GM23338 (cell line): ENCODE measurements around the gene BTBD18. TPM values are rescaled to one million over a fixed set of nuclear protein-coding genes. Genes with fewer than 3 reads are reported as not detected.

ENCODE experiments used
- ATAC-seq: fragments of 200-7000 bp; cut with Tn5 transposase; 3 replicates; pipeline ENCODE4 v1.9.1; 2020
- DNase-seq: peaks from one replicate; pipeline ENCODE4 v3.0.0-alpha.2; 2015; ENCODE audit warnings: low spot score
- H2AFZ ChIP-seq: fragments of 200-600 bp; sonication (generic); 2 replicates; pipeline ENCODE4 v1.8.0; 2016; ENCODE audit warnings: antibody characterized with exemption, mild to moderate bottlenecking, moderate library complexity
- H3F3A ChIP-seq: fragments of 200-600 bp; sonication (generic); replicated peaks from 2 replicates; pipeline ENCODE4 v1.8.0; 2017; ENCODE audit warnings: antibody characterized with exemption, mixed run types, low read depth
- H3K27ac ChIP-seq: fragments of 200-600 bp; sonication (generic); 2 replicates; pipeline ENCODE4 v1.6.1; 2016; ENCODE audit warnings: low read depth
- H3K27me3 ChIP-seq: fragments of 200-600 bp; sonication (generic); 2 replicates; pipeline ENCODE4 v1.8.0; 2016; ENCODE audit warnings: mild to moderate bottlenecking, mixed run types, moderate library complexity; ENCODE audit not compliant: insufficient read depth
- H3K36me3 ChIP-seq: fragments of 200-600 bp; sonication (generic); 2 replicates; pipeline ENCODE4 v1.8.0; 2016; ENCODE audit warnings: mild to moderate bottlenecking; ENCODE audit not compliant: insufficient read depth
- H3K4me1 ChIP-seq: fragments of 200-600 bp; sonication (generic); 2 replicates; pipeline ENCODE4 v1.8.0; 2016; ENCODE audit warnings: mild to moderate bottlenecking, moderate library complexity; ENCODE audit not compliant: insufficient read depth
- H3K4me2 ChIP-seq: fragments of 200-600 bp; sonication (generic); 2 replicates; pipeline ENCODE4 v1.7.1; 2017; ENCODE audit warnings: mixed run types
- H3K4me3 ChIP-seq: fragments of 200-600 bp; sonication (generic); 2 replicates; pipeline ENCODE4 v1.6.1; 2016; ENCODE audit warnings: mixed run types
- H3K79me2 ChIP-seq: fragments of 200-600 bp; sonication (generic); replicated peaks from 2 replicates; pipeline ENCODE4 v1.8.0; 2017; ENCODE audit warnings: mild to moderate bottlenecking; ENCODE audit not compliant: insufficient read depth
- H3K9me2 ChIP-seq: fragments of 200-600 bp; sonication (generic); 2 replicates; pipeline ENCODE4 v1.8.0; 2017; ENCODE audit not compliant: insufficient read depth
- H4K20me1 ChIP-seq: fragments of 200-600 bp; sonication (generic); replicated peaks from 2 replicates; pipeline ENCODE4 v1.8.0; 2017; ENCODE audit warnings: mild to moderate bottlenecking; ENCODE audit not compliant: insufficient read depth
- H3K27ac Mint-ChIP-seq: 2 replicates; pipeline ENCODE4 v1.8.0; 2020; ENCODE audit warnings: inconsistent platforms, mild to moderate bottlenecking, moderate library complexity, mixed read lengths
- H3K27me3 Mint-ChIP-seq: 3 replicates; pipeline ENCODE4 v1.8.0; 2022; ENCODE audit warnings: low read depth, mild to moderate bottlenecking, moderate library complexity, mixed read lengths, inconsistent platforms; ENCODE audit not compliant: insufficient read depth, poor library complexity
- H3K36me3 Mint-ChIP-seq: 3 replicates; pipeline ENCODE4 v1.8.0; 2021; ENCODE audit warnings: low read depth, mild to moderate bottlenecking, inconsistent platforms, moderate library complexity, mixed read lengths
- H3K4me1 Mint-ChIP-seq: 3 replicates; pipeline ENCODE4 v1.8.0; 2020; ENCODE audit warnings: mild to moderate bottlenecking, inconsistent platforms, mixed read lengths
- H3K4me3 Mint-ChIP-seq: 3 replicates; pipeline ENCODE4 v1.8.0; 2021; ENCODE audit warnings: moderate library complexity, mild to moderate bottlenecking, inconsistent platforms, mixed read lengths
- H3K9me3 Mint-ChIP-seq: 3 replicates; pipeline ENCODE4 v1.8.0; 2020; ENCODE audit warnings: moderate library complexity, mild to moderate bottlenecking, inconsistent platforms, mixed read lengths
- CTCF ChIP-seq, 2 experiments: fragments of 200-600 bp in 1 of 2; sonication (generic) in 1 of 2; conservative IDR thresholded peaks; 2 replicates each; pipeline versions ENCODE4 v1.5.1 to v1.6.1; 2016 to 2017; ENCODE audit warnings: antibody characterized with exemption in 2 of 2, low read depth in 2 of 2, mild to moderate bottlenecking in 2 of 2, moderate library complexity in 1 of 2
- ETS1 ChIP-seq: IDR thresholded peaks from 2 replicates; pipeline ENCODE4 v1.6.1; 2016; ENCODE audit warnings: antibody characterized with exemption
- EZH2 ChIP-seq: fragments of 200-600 bp; sonication (generic); IDR thresholded peaks from one replicate; pipeline ENCODE4 v1.8.0; 2017; ENCODE audit warnings: antibody characterized with exemption, mild to moderate bottlenecking, low read depth; ENCODE audit not compliant: unreplicated experiment
- EZH2phosphoT487 ChIP-seq: fragments of 200-600 bp; sonication (generic); IDR thresholded peaks from one replicate; pipeline ENCODE4 v1.8.1; 2018; ENCODE audit warnings: antibody characterized with exemption; ENCODE audit not compliant: unreplicated experiment
- JUNB ChIP-seq: IDR thresholded peaks from one replicate; pipeline ENCODE4 v1.6.1; 2016; ENCODE audit warnings: antibody characterized with exemption; ENCODE audit not compliant: unreplicated experiment
- NANOG ChIP-seq: IDR thresholded peaks from 2 replicates; pipeline ENCODE4 v1.6.1; 2016; ENCODE audit warnings: antibody characterized with exemption, borderline replicate concordance
- POLR2AphosphoS5 ChIP-seq: IDR thresholded peaks from 2 replicates; pipeline ENCODE4 v1.6.1; 2016; ENCODE audit warnings: antibody characterized with exemption, low read depth
- STAT1 ChIP-seq: IDR thresholded peaks from one replicate; pipeline ENCODE4 v1.6.1; 2016; ENCODE audit warnings: antibody characterized with exemption; ENCODE audit not compliant: unreplicated experiment
- ZNF114 ChIP-seq: fragments of 250-450 bp; sonication (Bioruptor Pico); IDR thresholded peaks from 2 replicates; pipeline ENCODE4 v1.5.0; 2020; ENCODE audit warnings: mild to moderate bottlenecking, moderate library complexity
- ZNF462 ChIP-seq: fragments of 250-450 bp; sonication (Bioruptor Pico); IDR thresholded peaks from 2 replicates; pipeline ENCODE4 v1.5.0; 2020; ENCODE audit warnings: mild to moderate bottlenecking, moderate library complexity
- polyA plus RNA-seq: library from polyadenylated mRNA; unstranded; fragments of >200 nt; fragmentation: Nextera tagmentation; extraction: Ambion mirVana; gene quantifications from 2 replicates; pipeline ENCODE4 v1.2.1, GENCODE V29; 2016
- total RNA-seq: library from RNA; depleted of rRNA; stranded (reverse); fragments of >200 nt; shearing (Covaris generic); gene quantifications from 2 replicates; pipeline ENCODE4 v1.2.3, GENCODE V29; 2014

BTBD18 gene
- total and polyA plus RNA-seq, 2 experiments from 2014 or later: 0.29 TPM; not detected in 1

- peak; percentile 23 to 51; a peak in 3 of 4 replicates for TF ChIP-seq CTCF (conservative IDR thresholded peaks at IDR 0.05; ENCODE audit: low read depth in 2 of 2)
- TF ChIP-seq ZNF462 (CRISPR knock-in tag): no peak
- peaks cover 32% of the 10 kb centered on the region for H3K36me3 ChIP-seq
- H3K4me3 ChIP-seq: no peak overlapping the region
- H3K4me3 Mint-ChIP-seq: no peak overlapping the region
- 0 out of 2 replicates have a peak, but pooled peaks cover 1% of the 10 kb centered on the region for H3K79me2 ChIP-seq
- peaks cover 9% of the 10 kb centered on the region for H4K20me1 ChIP-seq
- peak; percentile 36 for DNase-seq
- H3K27ac Mint-ChIP-seq: no peak overlapping the region
- H3K36me3 Mint-ChIP-seq: peaks cover 82% of the 10 kb centered on the region
- H3K9me2 ChIP-seq: no peaks in the 10 kb centered on the region
- H3K4me1 Mint-ChIP-seq: no peaks in the 10 kb centered on the region
- H3K4me1 ChIP-seq: no peaks in the 10 kb centered on the region
- no peak overlapping the region for H2AFZ ChIP-seq
- peaks cover 12% of the 10 kb centered on the region for H3K27me3 Mint-ChIP-seq
- no peak overlapping the region for H3K27ac ChIP-seq
- H3F3A ChIP-seq: peaks cover 17% of the 10 kb centered on the region
- H3K27me3 ChIP-seq: no peaks in the 10 kb centered on the region
- H3K9me3 Mint-ChIP-seq: no peaks in the 10 kb centered on the region
- ATAC-seq: peak; percentile 28; the same call in 1 of the 3 replicates
- H3K4me2 ChIP-seq: no peak overlapping the region
These were observed 51.2 kb downstream of the BTBD18 start for GRCh38 chr11:57700425-57700824.

GRCh38 chr11:57699813-57700212, 51.8 kb downstream of the BTBD18 start:
- H3K27me3 ChIP-seq: no peaks in the 10 kb centered on the region
- peak; percentile 41 for DNase-seq
- H3K4me1 ChIP-seq: no peaks in the 10 kb centered on the region
- TF ChIP-seq EZH2phosphoT487: no peak
- no peak for TF ChIP-seq STAT1
- no peak for TF ChIP-seq EZH2
- TF ChIP-seq CTCF (conservative IDR thresholded peaks at IDR 0.05; ENCODE audit: low read depth in 2 of 2): no peak
- TF ChIP-seq NANOG: no peak
- TF ChIP-seq POLR2AphosphoS5: no peak
- no peak for TF ChIP-seq ETS1
- no peak for TF ChIP-seq JUNB
- no peak for TF ChIP-seq ZNF114

More at GRCh38 chr11:57699813-57700212, 51.8 kb downstream of the BTBD18 start:
- no peaks in the 10 kb centered on the region for H3K9me3 Mint-ChIP-seq
- peaks cover 17% of the 10 kb centered on the region for H3F3A ChIP-seq
- no peaks in the 10 kb centered on the region for H3K9me2 ChIP-seq
- H3K36me3 Mint-ChIP-seq: peaks cover 83% of the 10 kb centered on the region
- ATAC-seq: peak; percentile 77
- peaks cover 11% of the 10 kb centered on the region for H4K20me1 ChIP-seq
- no peak overlapping the region for H2AFZ ChIP-seq
- H3K4me1 Mint-ChIP-seq: no peaks in the 10 kb centered on the region
- no peak overlapping the region for H3K4me2 ChIP-seq
- no peaks in the 10 kb centered on the region for H3K79me2 ChIP-seq
- H3K27ac ChIP-seq: no peak overlapping the region; the same call in 1 of the 2 replicates
- H3K4me3 ChIP-seq: no peak overlapping the region
- H3K4me3 Mint-ChIP-seq: no peak overlapping the region
- H3K27ac Mint-ChIP-seq: no peak overlapping the region
- peaks cover 33% of the 10 kb centered on the region for H3K36me3 ChIP-seq
- peaks cover 12% of the 10 kb centered on the region for H3K27me3 Mint-ChIP-seq
